PC-3 (cell line): Measurements from ENCODE around the gene PYGM. TPM values are rescaled to one million over a fixed set of nuclear protein-coding genes. Genes with fewer than 3 reads are reported as not detected.

Experiments
- ATAC-seq: fragments of 200-7000 bp; cut with Tn5 transposase; 2 replicates; pipeline ENCODE4 v1.9.1; 2020; ENCODE audit warnings: mild to moderate bottlenecking, moderate library complexity
- BruUV-seq: library from RNA; stranded (reverse); fragments of 400-500 nt; replicated peaks from 2 replicates; lab custom pipeline; 2021; lab: Mats Ljungman, UMichigan
- CTCF ChIA-PET: fragments of 300-600 bp; sonication (Branson Sonifier 250); formaldehyde crosslinking; loops from one replicate; lab custom pipeline; 2022; ENCODE audit warnings: antibody characterized with exemption; lab: Charles Lee
- POLR2A ChIA-PET: fragments of 300-600 bp; sonication (Branson Sonifier 250); formaldehyde crosslinking; loops from one replicate; lab custom pipeline; 2022; ENCODE audit warnings: antibody characterized with exemption; ENCODE audit not compliant: unreplicated experiment; lab: Charles Lee
- DNase-seq: peaks from one replicate; pipeline ENCODE4 v3.0.0-alpha.2; 2015
- H2AFZ ChIP-seq: fragments of 300-600 bp; sonication (generic); 2 replicates; pipeline ENCODE4 v1.6.0; 2016; ENCODE audit warnings: antibody characterized with exemption, low read length
- H3F3A ChIP-seq: fragments of 300-600 bp; sonication (generic); one replicate; pipeline ENCODE4 v1.6.0; 2017; ENCODE audit warnings: antibody characterized with exemption, low read length, control low read depth, mild to moderate bottlenecking; ENCODE audit not compliant: unreplicated experiment
- H3K27ac ChIP-seq: fragments of 300-600 bp; sonication (generic); 2 replicates; pipeline ENCODE4 v1.5.1; 2016; ENCODE audit warnings: mild to moderate bottlenecking, low read length
- H3K27me3 ChIP-seq: fragments of 300-600 bp; sonication (generic); 2 replicates; pipeline ENCODE4 v1.6.1; 2016; ENCODE audit warnings: low read length, mixed read lengths
- H3K36me3 ChIP-seq: fragments of 300-600 bp; sonication (generic); 2 replicates; pipeline ENCODE4 v1.6.1; 2016; ENCODE audit warnings: low read depth, mixed run types, low read length, mixed read lengths
- H3K4me1 ChIP-seq: fragments of 300-600 bp; sonication (generic); 2 replicates; pipeline ENCODE4 v1.5.1; 2016; ENCODE audit warnings: low read length; ENCODE audit not compliant: insufficient read depth
- H3K4me2 ChIP-seq: fragments of 300-600 bp; sonication (generic); 2 replicates; pipeline ENCODE4 v1.6.0; 2016; ENCODE audit warnings: low read length
- H3K4me3 ChIP-seq: fragments of 300-600 bp; sonication (generic); 2 replicates; pipeline ENCODE4 v1.5.1; 2016; ENCODE audit warnings: mild to moderate bottlenecking, low read length, mixed read lengths
- H3K79me2 ChIP-seq: fragments of 300-600 bp; sonication (generic); 2 replicates; pipeline ENCODE4 v1.6.1; 2017; ENCODE audit warnings: low read length, mixed read lengths
- H3K9ac ChIP-seq: fragments of 300-600 bp; sonication (generic); 2 replicates; pipeline ENCODE4 v1.6.0; 2016; ENCODE audit warnings: mild to moderate bottlenecking, low read length
- H3K9me2 ChIP-seq: fragments of 300-600 bp; sonication (generic); replicated peaks from 2 replicates; pipeline ENCODE4 v1.6.1; 2016; ENCODE audit warnings: mixed run types, low read length, mixed read lengths
- H3K9me3 ChIP-seq: fragments of 300-600 bp; sonication (generic); 2 replicates; pipeline ENCODE4 v1.6.1; 2016; ENCODE audit warnings: low read length, mixed read lengths
- H4K20me1 ChIP-seq: fragments of 300-600 bp; sonication (generic); 2 replicates; pipeline ENCODE4 v1.6.1; 2016; ENCODE audit warnings: low read length, mixed read lengths
- EZH2 ChIP-seq: fragments of 300-600 bp; sonication (generic); IDR thresholded peaks from one replicate; pipeline ENCODE4 v1.6.1; 2017; ENCODE audit warnings: antibody characterized with exemption, mild to moderate bottlenecking, low read length; ENCODE audit not compliant: unreplicated experiment
- EZH2phosphoT487 ChIP-seq: fragments of 300-600 bp; sonication (generic); IDR thresholded peaks from 2 replicates; pipeline ENCODE4 v1.6.1; 2018; ENCODE audit warnings: mild to moderate bottlenecking, antibody characterized with exemption, low read length, borderline replicate concordance
- intact Hi-C: fragments of 100-400 bp; cut with micrococcal nuclease; formaldehyde crosslinking; loops from 2 replicates; pipeline ENCODE4 v1.9.0; 2023
- total RNA-seq: library from RNA; depleted of rRNA; stranded (reverse); fragments of >200 nt; gene quantifications from 2 replicates; pipeline ENCODE4 v1.2.3, GENCODE V29; 2014
- TF ChIP-seq, protein P1 (sequence below): fragments of 300-600 bp; sonication (generic); conservative IDR thresholded peaks from 2 replicates; pipeline ENCODE4 v1.5.1; 2017; ENCODE audit warnings: antibody characterized with exemption, low read depth, mild to moderate bottlenecking, low read length

PYGM gene
- total RNA-seq, 1 experiment from 2014 or later, result 0.95 TPM

GRCh38 chr11:64784813-64785581 is 25.2 kb upstream of the PYGM start:
- Histone ChIP-seq H3K9ac (no peak overlapping the region), H3K27me3 (no peaks in the 10 kb centered on the region), H3K4me2 (no peak overlapping the region), H3K27ac (no peak overlapping the region), H2AFZ (no peak overlapping the region), H3F3A (no peaks in the 10 kb centered on the region), H3K9me2 (no peaks in the 10 kb centered on the region), H3K79me2 (no peaks in the 10 kb centered on the region), H3K36me3 (no peaks in the 10 kb centered on the region; the same call in 1 of the 2 replicates), H3K9me3 (no peaks in the 10 kb centered on the region), H4K20me1 (no peaks in the 10 kb centered on the region), H3K4me3 (no peak overlapping the region), H3K4me1 (no peaks in the 10 kb centered on the region)
- no peak for DNase-seq
- ChIA-PET POLR2A (no interaction called here), CTCF (interaction anchor here (0.6 to 0.8 kb wide), 2 partner anchors 44 to 515 kb away, joined by 4 read pairs; no protein-coding TSS in a partner anchor)
- intact Hi-C loops, result no loop called here
- TF ChIP-seq EZH2phosphoT487 (no peak), EZH2 (no peak)
- TF ChIP-seq, protein P1, sequence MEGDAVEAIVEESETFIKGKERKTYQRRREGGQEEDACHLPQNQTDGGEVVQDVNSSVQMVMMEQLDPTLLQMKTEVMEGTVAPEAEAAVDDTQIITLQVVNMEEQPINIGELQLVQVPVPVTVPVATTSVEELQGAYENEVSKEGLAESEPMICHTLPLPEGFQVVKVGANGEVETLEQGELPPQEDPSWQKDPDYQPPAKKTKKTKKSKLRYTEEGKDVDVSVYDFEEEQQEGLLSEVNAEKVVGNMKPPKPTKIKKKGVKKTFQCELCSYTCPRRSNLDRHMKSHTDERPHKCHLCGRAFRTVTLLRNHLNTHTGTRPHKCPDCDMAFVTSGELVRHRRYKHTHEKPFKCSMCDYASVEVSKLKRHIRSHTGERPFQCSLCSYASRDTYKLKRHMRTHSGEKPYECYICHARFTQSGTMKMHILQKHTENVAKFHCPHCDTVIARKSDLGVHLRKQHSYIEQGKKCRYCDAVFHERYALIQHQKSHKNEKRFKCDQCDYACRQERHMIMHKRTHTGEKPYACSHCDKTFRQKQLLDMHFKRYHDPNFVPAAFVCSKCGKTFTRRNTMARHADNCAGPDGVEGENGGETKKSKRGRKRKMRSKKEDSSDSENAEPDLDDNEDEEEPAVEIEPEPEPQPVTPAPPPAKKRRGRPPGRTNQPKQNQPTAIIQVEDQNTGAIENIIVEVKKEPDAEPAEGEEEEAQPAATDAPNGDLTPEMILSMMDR, result no peak
- peak; percentile 20; the same call in 1 of the 2 replicates for ATAC-seq
- BruUV-seq, result no TSS peak

DNA sequence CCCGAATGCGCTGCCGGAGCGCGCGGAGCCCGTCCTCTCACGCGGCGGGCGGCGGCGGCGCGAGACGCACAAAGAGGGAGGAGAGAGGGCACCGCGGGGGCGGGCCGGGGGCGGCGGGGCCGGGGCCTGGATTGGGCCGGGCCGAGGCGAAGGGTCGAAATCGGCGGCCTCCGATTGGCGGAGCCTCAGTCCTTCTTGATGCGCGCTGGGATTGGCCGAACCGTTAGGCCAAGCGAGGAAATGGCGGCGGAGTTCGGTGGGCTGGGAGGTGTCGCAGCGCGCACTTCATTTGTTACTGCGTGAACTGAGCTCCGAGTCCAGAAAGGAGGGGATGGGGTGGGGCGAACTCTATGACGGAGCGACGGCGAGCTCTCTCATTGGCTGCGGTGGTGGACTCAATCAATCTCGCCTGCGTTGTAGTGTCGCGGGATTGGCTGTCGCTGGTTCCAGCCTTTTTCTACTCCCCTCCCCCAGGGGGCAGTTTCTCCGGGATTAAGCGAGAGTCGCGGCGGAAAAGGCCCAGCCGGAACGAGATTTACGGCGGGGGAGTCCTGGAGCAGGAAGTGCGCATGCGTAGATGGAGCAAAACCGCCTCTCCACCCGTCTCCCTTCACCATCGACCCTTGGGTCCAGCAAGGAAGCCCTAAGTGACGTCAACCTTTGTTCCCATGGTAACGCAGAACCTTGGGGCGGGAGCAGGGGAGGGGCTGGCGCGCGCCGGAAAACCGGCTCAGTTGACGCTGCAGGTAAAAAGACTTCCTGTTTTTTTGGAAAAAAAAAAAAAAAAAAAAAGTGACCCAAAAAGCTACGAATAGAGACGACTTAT is 18.9 kb upstream of the PYGM start, which contains the start of gene SF1:
TSS of gene SF1 (minus strand) at position 70 of the 826 bp plus-strand sequence. CDS start 150 bp downstream, outside the sequence.
- ATAC-seq (peak; percentile 92), DNase-seq (peak; percentile 100)
- Histone ChIP-seq H3K9ac (peak within 1 kb of the TSS; percentile 95), H2AFZ (peak within 1 kb of the TSS; percentile 91), H3K79me2 (peaks cover 39% of the 10 kb centered on the region), H3K4me2 (peak within 1 kb of the TSS; percentile 88), H3K4me3 (peak within 1 kb of the TSS; percentile 85), H3K27ac (peak within 1 kb of the TSS; percentile 87), H3K36me3 (peaks cover 37% of the 10 kb centered on the region), H3K27me3 (no peaks in the 10 kb centered on the region), H4K20me1 (peaks cover 38% of the 10 kb centered on the region), H3F3A (peaks cover 5% of the 10 kb centered on the region), H3K9me3 (no peaks in the 10 kb centered on the region), H3K9me2 (no peaks in the 10 kb centered on the region), H3K4me1 (peaks cover 25% of the 10 kb centered on the region)
- no TSS peak for BruUV-seq
- POLR2A ChIA-PET, result interaction anchor here (0.6 to 1.2 kb wide), 9 partner anchors 16 to 645 kb away, joined by 4 to 7 read pairs (median 6); partner anchors contain the start of genes CDC42BPG, PRDX5, TM7SF2 and TRMT112
- TF ChIP-seq EZH2, result no peak
- TF ChIP-seq, protein P1, result no peak; the same call in 1 of the 2 replicates
- TF ChIP-seq EZH2phosphoT487, result no peak
- CTCF ChIA-PET, result interaction anchor here (0.5 to 0.9 kb wide), 6 partner anchors 9 to 1212 kb away, joined by 3 to 5 read pairs (median 4); partner anchors contain the start of gene CDC42BPG
- intact Hi-C loops, result loop anchor here (2.0 kb wide), 2 partner anchors 24 to 32 kb away; partner anchors contain the start of genes MAP4K2 and MEN1
